Spleen (tissue), 11 donors: ENCODE results near the gene HSD17B14. TPM values are rescaled to one million over a fixed set of nuclear protein-coding genes. Genes with fewer than 3 reads are reported as not detected.

Experiments
- DNase-seq: peaks from one replicate; pipeline ENCODE4 v3.0.0-alpha.2; 2020
- H3K27ac ChIP-seq, 8 donors: fragments of 200-600 bp; sonication (generic) in 7 of 8; 1 replicate in 4 of 8; 2 replicates in 4 of 8; pipeline versions ENCODE4 v1.5.0 to v1.8.0; 2016 to 2021; ENCODE audit warnings: inconsistent platforms in 4 of 8, mild to moderate bottlenecking in 4 of 8, moderate library complexity in 1 of 8
- H3K27me3 ChIP-seq, 7 donors: fragments of 200-600 bp; sonication (generic) in 6 of 7; replicated peaks in 1 of 7; 1 replicate in 4 of 7; 2 replicates in 3 of 7; pipeline versions ENCODE4 v1.5.0 to v1.8.0; 2016 to 2021; ENCODE audit warnings: inconsistent platforms in 3 of 7, mild to moderate bottlenecking in 1 of 7
- H3K36me3 ChIP-seq, 6 donors: fragments of 200-600 bp; sonication (generic) in 5 of 6; 1 replicate in 4 of 6; 2 replicates in 2 of 6; pipeline versions ENCODE4 v1.5.0 to v1.8.0; 2016 to 2021; ENCODE audit warnings: inconsistent platforms in 2 of 6
- H3K4me1 ChIP-seq, 6 donors: fragments of 200-600 bp; sonication (generic) in 5 of 6; 1 replicate in 3 of 6; 2 replicates in 3 of 6; pipeline versions ENCODE4 v1.5.0 to v1.8.0; 2016 to 2021; ENCODE audit warnings: inconsistent platforms in 3 of 6
- H3K4me3 ChIP-seq, 8 donors: fragments of 200-600 bp; sonication (generic) in 7 of 8; 1 replicate in 4 of 8; 2 replicates in 4 of 8; pipeline versions ENCODE4 v1.5.0 to v1.8.0; 2016 to 2021; ENCODE audit warnings: inconsistent platforms in 4 of 8, mild to moderate bottlenecking in 4 of 8, moderate library complexity in 2 of 8
- H3K9me3 ChIP-seq, 8 donors: fragments of 200-600 bp; sonication (generic) in 7 of 8; 1 replicate in 4 of 8; 2 replicates in 4 of 8; pipeline versions ENCODE4 v1.5.0 to v1.8.0; 2016 to 2021; ENCODE audit warnings: inconsistent platforms in 4 of 8
- POLR2A ChIP-seq, 3 donors: fragments of 450-650 bp; IDR thresholded peaks; one replicate each; pipeline ENCODE4 v1.5.1; 2017; ENCODE audit warnings: antibody characterized with exemption in 3 of 3, mild to moderate bottlenecking in 1 of 3
- POLR2AphosphoS5 ChIP-seq, 3 donors: sonication (generic); formaldehyde crosslinking; IDR thresholded peaks; one replicate each; pipeline ENCODE4 v1.5.1; 2017; ENCODE audit warnings: antibody characterized with exemption in 3 of 3
- WGBS, 5 donors: extraction: QIAGEN DNeasy Blood & Tissue Kit in 3 of 5; methylation state at CpG; one replicate each; pipeline versions ENCODE4 v1.1.5 to v1.1.7; 2013 to 2018; 5-methylcytosine and 5-hydroxymethylcytosine counted together
- intact Hi-C: fragments of 100-400 bp; cut with DNase I; formaldehyde crosslinking; loops from one replicate; pipeline ENCODE4 v1.15.0; 2023; ENCODE audit warnings: low total_unique reads
- polyA plus RNA-seq, 3 donors: library from polyadenylated mRNA; stranded (reverse); fragments of 200-250 nt; gene quantifications; one replicate each; pipeline ENCODE4 v1.2.1, GENCODE V29; 2013
- total RNA-seq, 7 donors: library from RNA; depleted of rRNA in 3 of 7; stranded (reverse); fragments of >200 nt in 3 of 7; fragmentation: NEBNext Ultra II Directional in 4 of 7; extraction: Animal tissue kit (Norgen Biotek cat#: 25700) in 4 of 7; gene quantifications; one replicate each; pipeline versions ENCODE4 v1.1.0 to v1.2.1, GENCODE V29; 2016 to 2021
- TF ChIP-seq, protein P1 (sequence below), 11 experiments: fragments of 200-600 bp in 7 of 11; fragments of 450-650 bp in 4 of 11; sonication (generic) in 4 of 11; IDR thresholded peaks in 8 of 11; conservative IDR thresholded peaks in 3 of 11; 1 replicate in 7 of 11; 2 replicates in 4 of 11; pipeline versions ENCODE4 v1.4.0 to v1.8.0; 2016 to 2021; ENCODE audit warnings: antibody characterized with exemption in 11 of 11, inconsistent platforms in 4 of 11, mild to moderate bottlenecking in 1 of 11
- donor health status: healthy with polysubstance abuse.
- donor health status: DM: no; HTN: no; CAD: no; lungs with moderate emphysema.
- donor health status: DM: no; HTN: no; CAD: no.
- donor health status: Bipolar disorder and iron deficiency.
- donor health status: healthy.
- donor health status: DM: no; HTN: no; CAD: no.
- donor health status: DM: yes; HTN: yes; CAD: no.

HSD17B14 gene
- total and polyA plus RNA-seq, 10 donors = 2.4 to 16.5 (median 10.6) TPM

DNA sequence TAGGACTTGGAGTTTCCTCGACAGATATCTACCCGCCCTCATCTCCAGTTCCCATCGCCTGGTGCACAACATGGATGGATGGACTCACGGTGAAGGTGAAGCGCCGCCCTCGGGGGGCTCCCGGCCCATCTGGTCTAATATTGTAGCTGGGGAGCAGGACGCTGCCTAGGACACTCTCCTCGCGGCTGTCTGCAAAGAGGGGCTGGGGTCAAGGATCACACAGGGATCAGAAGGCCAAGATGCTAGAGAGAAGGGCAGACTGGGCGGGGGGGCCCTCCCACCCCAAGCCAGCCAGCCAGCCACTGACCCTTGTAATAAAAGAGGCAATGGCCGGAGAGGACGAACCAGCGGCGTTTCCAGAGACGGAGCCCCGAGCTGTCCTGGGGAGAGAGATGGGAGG lies 25.0 kb upstream of the HSD17B14 start:
- 88 to 93% (median 90%) methylated on average over 18 of the region's 18 CpGs for WGBS, 5 donors
- TF ChIP-seq, protein P1, sequence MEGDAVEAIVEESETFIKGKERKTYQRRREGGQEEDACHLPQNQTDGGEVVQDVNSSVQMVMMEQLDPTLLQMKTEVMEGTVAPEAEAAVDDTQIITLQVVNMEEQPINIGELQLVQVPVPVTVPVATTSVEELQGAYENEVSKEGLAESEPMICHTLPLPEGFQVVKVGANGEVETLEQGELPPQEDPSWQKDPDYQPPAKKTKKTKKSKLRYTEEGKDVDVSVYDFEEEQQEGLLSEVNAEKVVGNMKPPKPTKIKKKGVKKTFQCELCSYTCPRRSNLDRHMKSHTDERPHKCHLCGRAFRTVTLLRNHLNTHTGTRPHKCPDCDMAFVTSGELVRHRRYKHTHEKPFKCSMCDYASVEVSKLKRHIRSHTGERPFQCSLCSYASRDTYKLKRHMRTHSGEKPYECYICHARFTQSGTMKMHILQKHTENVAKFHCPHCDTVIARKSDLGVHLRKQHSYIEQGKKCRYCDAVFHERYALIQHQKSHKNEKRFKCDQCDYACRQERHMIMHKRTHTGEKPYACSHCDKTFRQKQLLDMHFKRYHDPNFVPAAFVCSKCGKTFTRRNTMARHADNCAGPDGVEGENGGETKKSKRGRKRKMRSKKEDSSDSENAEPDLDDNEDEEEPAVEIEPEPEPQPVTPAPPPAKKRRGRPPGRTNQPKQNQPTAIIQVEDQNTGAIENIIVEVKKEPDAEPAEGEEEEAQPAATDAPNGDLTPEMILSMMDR (IDR thresholded peaks at IDR 0.05 in 8 of 11, conservative IDR thresholded peaks at IDR 0.05 in 3 of 11) = no peak
- TF ChIP-seq POLR2AphosphoS5 (IDR thresholded peaks at IDR 0.05) = no peak
- TF ChIP-seq POLR2A (IDR thresholded peaks at IDR 0.05) = no peak
- Histone ChIP-seq H3K4me3 (no peak overlapping the region), H3K36me3 (no peaks in the 10 kb centered on the region), H3K27ac (no peak overlapping the region), H3K4me1 (peaks cover 0 to 11% (median 5%) of the 10 kb centered on the region in 6 donors), H3K27me3 (peaks cover 0 to 3% (median 0%) of the 10 kb centered on the region in 7 donors), H3K9me3 (no peaks in the 10 kb centered on the region)
- intact Hi-C loops = no loop called here
- no peak for DNase-seq

DNA sequence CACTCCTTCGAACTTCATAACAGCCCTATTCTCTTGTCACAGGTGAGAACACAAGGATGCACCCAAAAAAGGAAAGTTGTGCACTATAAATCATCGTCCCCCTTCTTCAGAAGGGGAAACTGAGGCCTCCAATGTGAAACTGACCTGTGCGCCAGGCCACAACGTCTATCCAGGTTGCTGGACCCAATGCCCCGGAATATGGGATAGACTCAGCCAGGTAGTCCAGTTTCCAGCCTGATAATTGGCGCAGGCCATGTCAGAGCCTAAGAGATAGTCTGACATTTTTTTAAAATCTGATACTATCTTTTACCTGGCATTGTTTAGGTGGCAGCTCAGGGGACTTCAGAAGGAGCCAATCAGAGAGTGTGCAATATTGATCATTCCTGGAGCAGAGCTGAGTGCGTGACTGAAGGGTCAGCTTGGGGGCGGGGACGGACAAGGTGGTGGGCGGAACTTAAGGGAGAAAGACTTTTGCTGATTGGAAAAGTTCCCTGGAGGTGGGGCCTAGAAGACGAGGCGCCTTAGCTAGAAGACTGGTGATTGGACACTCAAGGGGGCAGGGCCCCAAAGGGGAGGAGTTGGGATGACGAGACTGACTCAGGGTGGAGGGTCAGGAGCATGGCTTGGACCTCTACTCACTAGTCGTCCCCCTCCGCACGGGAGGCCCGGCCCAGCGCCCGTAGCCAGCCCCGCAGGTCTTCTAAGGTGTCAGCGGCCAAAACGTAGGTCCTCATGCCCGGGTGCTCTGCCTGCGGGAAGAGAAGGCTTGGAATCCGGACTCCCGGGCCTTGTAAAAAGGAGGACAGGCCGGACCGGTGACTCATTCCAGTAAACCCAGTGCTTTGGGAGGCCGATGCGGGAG lies 23.7 kb upstream of the HSD17B14 start:
- Histone ChIP-seq H3K27me3 (no peaks in the 10 kb centered on the region), H3K9me3 (no peaks in the 10 kb centered on the region), H3K36me3 (no peaks in the 10 kb centered on the region), H3K4me1 (peaks cover 0 to 10% (median 5%) of the 10 kb centered on the region in 6 donors), H3K4me3 (peak overlapping the region in 5 of 8 donors; percentile 4 to 61 (median 31)), H3K27ac (peak overlapping the region in 3 of 8 donors; percentile 46 to 47 (median 46))
- no peak for DNase-seq
- intact Hi-C loops = no loop called here
- TF ChIP-seq, protein P1 (IDR thresholded peaks at IDR 0.05 in 8 of 11, conservative IDR thresholded peaks at IDR 0.05 in 3 of 11) = no peak
- TF ChIP-seq POLR2A (IDR thresholded peaks at IDR 0.05) = no peak
- no peak for TF ChIP-seq POLR2AphosphoS5 (IDR thresholded peaks at IDR 0.05)
- 70 to 84% (median 73%) methylated on average over 28 to 30 of the region's 30 CpGs for WGBS, 5 donors

DNA sequence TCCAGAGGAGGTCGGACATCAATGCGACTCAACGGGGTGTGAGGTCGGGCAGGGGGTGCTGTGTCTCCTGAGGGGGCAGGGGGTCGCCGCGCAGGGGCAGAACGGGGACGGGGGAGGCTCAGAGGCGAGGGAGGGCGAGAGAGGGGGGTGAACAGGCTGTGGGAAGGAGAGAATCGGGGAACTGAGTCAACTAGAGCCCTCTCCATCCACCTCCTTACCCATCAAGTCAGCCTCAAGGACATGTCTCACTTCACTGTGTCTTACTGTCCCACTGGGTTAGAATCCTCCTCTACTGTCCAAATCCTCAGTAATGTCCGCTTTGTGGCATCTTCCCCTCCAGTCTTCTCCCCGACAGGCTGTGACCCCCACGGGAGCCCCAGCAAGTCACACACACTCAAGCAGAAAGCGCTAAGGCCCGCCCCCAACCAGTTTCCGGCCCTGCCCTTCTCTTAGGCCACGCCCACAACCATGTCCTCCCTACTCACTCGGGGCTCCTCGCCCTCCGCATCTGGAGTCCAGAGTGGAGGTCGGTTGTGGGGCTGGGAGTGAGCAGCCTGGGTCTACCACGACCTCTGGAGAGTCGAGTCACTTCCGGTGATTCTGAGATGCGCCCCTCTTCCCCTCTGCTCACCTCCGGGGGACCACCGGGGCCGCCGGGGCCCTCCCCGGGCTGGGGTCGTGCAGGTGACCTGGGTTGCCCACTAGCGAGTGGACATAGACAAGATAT lies 22.9 kb upstream of the HSD17B14 start:
- 32 to 51% (median 34%) methylated on average over 29 to 34 of the region's 34 CpGs for WGBS, 5 donors
- DNase-seq = peak; percentile 93
- H3K4me3 ChIP-seq = peak overlapping the region in 7 of 8 donors; percentile 3 to 61 (median 28)
- intact Hi-C loops = no loop called here
- peaks cover 0 to 10% (median 5%) of the 10 kb centered on the region in 6 donors for H3K4me1 ChIP-seq
- H3K9me3 ChIP-seq = no peaks in the 10 kb centered on the region
- TF ChIP-seq, protein P1 (IDR thresholded peaks at IDR 0.05 in 8 of 11, conservative IDR thresholded peaks at IDR 0.05 in 3 of 11) = no peak
- TF ChIP-seq POLR2A (IDR thresholded peaks at IDR 0.05) (no peak), POLR2AphosphoS5 (IDR thresholded peaks at IDR 0.05) (peak; percentile 9 to 53 (median 27))
- H3K27ac ChIP-seq = peak overlapping the region in 5 of 8 donors; percentile 27 to 47 (median 46)
- no peaks in the 10 kb centered on the region for H3K27me3 ChIP-seq
- no peaks in the 10 kb centered on the region for H3K36me3 ChIP-seq

DNA sequence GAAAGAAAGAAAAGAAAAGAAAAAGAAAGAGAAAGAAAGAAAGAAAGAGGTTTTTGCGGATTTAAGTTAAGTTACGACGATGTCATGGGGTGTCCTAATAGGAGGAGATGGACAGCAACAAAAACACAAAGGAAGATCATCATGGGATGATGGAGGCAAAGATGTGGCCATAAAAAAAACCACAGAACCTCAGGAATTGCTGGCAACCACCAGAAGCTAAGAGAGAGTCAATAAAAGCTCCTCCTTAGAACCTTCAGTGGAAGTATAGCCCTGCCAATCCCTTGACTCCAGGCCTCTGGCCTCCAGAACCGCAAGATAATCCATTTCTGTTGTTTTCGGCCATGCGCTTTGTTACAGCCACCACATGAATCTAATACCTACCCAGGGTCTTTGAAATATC lies 20.6 kb upstream of the HSD17B14 start:
- Histone ChIP-seq H3K9me3 (no peaks in the 10 kb centered on the region), H3K4me3 (no peak overlapping the region), H3K27ac (no peak overlapping the region), H3K27me3 (no peaks in the 10 kb centered on the region), H3K36me3 (no peaks in the 10 kb centered on the region), H3K4me1 (peaks cover 0 to 10% (median 5%) of the 10 kb centered on the region in 6 donors)
- TF ChIP-seq POLR2AphosphoS5 (IDR thresholded peaks at IDR 0.05) (no peak), POLR2A (IDR thresholded peaks at IDR 0.05) (no peak)
- TF ChIP-seq, protein P1 (IDR thresholded peaks at IDR 0.05 in 8 of 11, conservative IDR thresholded peaks at IDR 0.05 in 3 of 11) = no peak
- intact Hi-C loops = no loop called here
- WGBS, 5 donors = 85 to 98% (median 96%) methylated on average over 6 of the region's 6 CpGs
- no peak for DNase-seq
